Measurements from ENCODE around the gene NRXN3. TPM values are rescaled to one million over a fixed set of nuclear protein-coding genes. Genes with fewer than 3 reads are reported as not detected.

NRXN3 gene
- total RNA-seq, 4 donors from 2014 or later, result 4.1 to 11.9 (median 5.8) TPM

DNA sequence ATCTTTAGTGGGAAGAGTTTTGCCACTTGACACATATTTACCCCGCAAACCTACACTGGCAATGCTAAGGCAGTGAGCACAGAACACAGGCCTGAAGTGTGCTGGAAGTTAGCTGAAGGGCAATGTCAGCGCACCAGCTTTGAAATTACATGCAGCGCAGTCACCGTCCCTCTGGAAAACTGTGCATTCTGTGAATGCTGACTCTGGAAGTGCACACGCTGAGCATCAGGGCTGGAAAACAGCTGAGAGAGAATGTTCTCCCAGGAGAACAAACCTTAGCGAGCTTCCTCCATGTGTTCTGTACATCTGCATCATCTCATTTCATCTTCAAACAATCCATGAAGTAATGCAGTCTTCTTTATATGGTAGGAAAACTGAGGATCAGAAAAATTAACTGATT, 448.2 kb downstream of the NRXN3 start:
- Histone ChIP-seq H3K9me3 (no peaks in the 10 kb centered on the region), H3K4me1 (no peaks in the 10 kb centered on the region), H3K27ac (no peak overlapping the region), H3K27me3 (no peaks in the 10 kb centered on the region), H3K4me3 (no peak overlapping the region), H3K36me3 (no peaks in the 10 kb centered on the region)
- DNase-seq, result no peak
- in situ Hi-C loops (cut with MboI; ENCODE audit: low pct_ligation_motif_present in 1 of 4, low pct_unique_long_range_greater_than_20kb in 1 of 4, low sequenced_read_pairs in 3 of 4), result no loop called here
- TF ChIP-seq POLR2AphosphoS5 (IDR thresholded peaks at IDR 0.05), result no peak
- TF ChIP-seq POLR2A (IDR thresholded peaks at IDR 0.05), result no peak
- TF ChIP-seq EP300 (IDR thresholded peaks at IDR 0.05; ENCODE audit: low read depth), result no peak
- TF ChIP-seq, protein P1, sequence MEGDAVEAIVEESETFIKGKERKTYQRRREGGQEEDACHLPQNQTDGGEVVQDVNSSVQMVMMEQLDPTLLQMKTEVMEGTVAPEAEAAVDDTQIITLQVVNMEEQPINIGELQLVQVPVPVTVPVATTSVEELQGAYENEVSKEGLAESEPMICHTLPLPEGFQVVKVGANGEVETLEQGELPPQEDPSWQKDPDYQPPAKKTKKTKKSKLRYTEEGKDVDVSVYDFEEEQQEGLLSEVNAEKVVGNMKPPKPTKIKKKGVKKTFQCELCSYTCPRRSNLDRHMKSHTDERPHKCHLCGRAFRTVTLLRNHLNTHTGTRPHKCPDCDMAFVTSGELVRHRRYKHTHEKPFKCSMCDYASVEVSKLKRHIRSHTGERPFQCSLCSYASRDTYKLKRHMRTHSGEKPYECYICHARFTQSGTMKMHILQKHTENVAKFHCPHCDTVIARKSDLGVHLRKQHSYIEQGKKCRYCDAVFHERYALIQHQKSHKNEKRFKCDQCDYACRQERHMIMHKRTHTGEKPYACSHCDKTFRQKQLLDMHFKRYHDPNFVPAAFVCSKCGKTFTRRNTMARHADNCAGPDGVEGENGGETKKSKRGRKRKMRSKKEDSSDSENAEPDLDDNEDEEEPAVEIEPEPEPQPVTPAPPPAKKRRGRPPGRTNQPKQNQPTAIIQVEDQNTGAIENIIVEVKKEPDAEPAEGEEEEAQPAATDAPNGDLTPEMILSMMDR (IDR thresholded peaks at IDR 0.05), result no peak
- intact Hi-C loops (cut with DNase I; ENCODE audit: low total_unique reads), result no loop called here
- WGBS, 2 donors (ENCODE audit: low coverage in 1 of 2), result 81 to 100% methylated on average over 1 to 6 of the region's 6 CpGs

DNA sequence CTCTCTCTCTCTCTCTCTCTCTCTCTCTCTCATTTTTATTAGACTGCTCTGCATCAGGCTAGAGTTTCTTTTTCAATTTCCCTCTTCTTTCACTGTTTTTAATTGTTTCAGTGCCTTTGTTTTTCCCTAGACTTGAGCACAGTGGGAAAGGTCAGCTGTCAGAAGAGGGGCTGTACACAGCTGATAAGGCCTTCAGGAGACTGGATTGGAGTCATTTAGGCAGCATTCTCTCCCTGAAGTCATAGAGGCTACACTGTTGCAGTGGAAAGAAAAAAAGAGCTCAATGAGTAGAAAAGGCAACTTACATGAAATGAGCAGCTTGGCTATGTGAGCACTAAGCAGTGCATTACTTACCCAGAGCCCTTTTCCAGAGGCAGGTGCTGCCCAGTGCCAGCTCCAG, 456.9 kb downstream of the NRXN3 start:
- intact Hi-C loops (cut with DNase I; ENCODE audit: low total_unique reads) (no loop called here), in situ Hi-C loops (cut with MboI; ENCODE audit: low pct_ligation_motif_present in 1 of 4, low pct_unique_long_range_greater_than_20kb in 1 of 4, low sequenced_read_pairs in 3 of 4) (no loop called here)
- TF ChIP-seq POLR2A (IDR thresholded peaks at IDR 0.05), result no peak
- no peak for TF ChIP-seq POLR2AphosphoS5 (IDR thresholded peaks at IDR 0.05)
- TF ChIP-seq, protein P1 (IDR thresholded peaks at IDR 0.05), result no peak
- TF ChIP-seq EP300 (IDR thresholded peaks at IDR 0.05; ENCODE audit: low read depth), result no peak
- no peak for DNase-seq
- Histone ChIP-seq H3K4me3 (no peak overlapping the region), H3K27ac (no peak overlapping the region), H3K9me3 (no peaks in the 10 kb centered on the region), H3K27me3 (no peaks in the 10 kb centered on the region), H3K36me3 (no peaks in the 10 kb centered on the region), H3K4me1 (no peaks in the 10 kb centered on the region)

DNA sequence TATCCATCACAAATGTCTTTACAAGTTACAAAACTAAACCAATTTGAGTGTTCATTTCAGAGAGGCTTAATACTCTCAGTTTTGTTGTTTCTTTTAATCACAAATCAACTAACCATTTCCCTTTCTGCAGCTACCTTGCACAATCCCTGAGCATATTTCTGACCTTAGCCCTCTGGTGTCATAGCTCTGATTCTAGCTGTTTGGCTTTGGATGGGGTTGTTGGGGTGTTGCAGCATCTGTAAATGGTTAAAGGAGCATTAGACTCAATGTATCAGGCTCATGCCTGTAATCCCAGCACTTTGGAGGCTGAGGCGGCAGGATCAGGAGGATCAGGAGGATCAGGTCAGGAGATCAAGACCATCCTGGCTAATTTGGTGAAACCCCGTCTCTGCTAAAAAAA, 461.4 kb downstream of the NRXN3 start:
- TF ChIP-seq, protein P1 (IDR thresholded peaks at IDR 0.05), result no peak
- no peak for TF ChIP-seq POLR2A (IDR thresholded peaks at IDR 0.05)
- TF ChIP-seq EP300 (IDR thresholded peaks at IDR 0.05; ENCODE audit: low read depth), result no peak
- no peak for TF ChIP-seq POLR2AphosphoS5 (IDR thresholded peaks at IDR 0.05)
- WGBS, 2 donors (ENCODE audit: low coverage in 1 of 2), result 85 to 100% methylated on average over 1 to 2 of the region's 2 CpGs
- intact Hi-C loops (cut with DNase I; ENCODE audit: low total_unique reads), result no loop called here

DNA sequence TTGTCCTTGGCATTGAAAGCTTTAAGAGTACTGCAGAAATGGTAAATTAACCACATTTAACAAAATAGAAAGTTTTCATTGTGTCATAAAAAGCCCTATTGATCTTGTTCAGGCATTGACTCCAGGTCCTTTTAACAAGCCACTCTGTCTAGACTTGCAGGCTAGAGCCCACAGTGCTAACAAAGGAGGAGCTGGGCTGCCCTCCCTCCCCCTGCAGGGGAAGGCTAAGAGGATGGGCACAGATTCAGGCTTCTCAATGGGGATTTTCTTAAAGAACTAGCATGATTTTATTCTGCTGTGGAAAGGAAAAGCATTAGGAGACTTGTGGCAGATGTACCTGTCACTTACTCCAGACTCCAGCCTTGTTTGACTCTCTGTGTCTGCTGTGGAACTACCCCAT, 463.6 kb downstream of the NRXN3 start:
- H3K4me3 ChIP-seq, result no peak overlapping the region
- no peaks in the 10 kb centered on the region for H3K9me3 ChIP-seq
- no peak for DNase-seq
- in situ Hi-C loops (cut with MboI; ENCODE audit: low pct_ligation_motif_present in 1 of 4, low pct_unique_long_range_greater_than_20kb in 1 of 4, low sequenced_read_pairs in 3 of 4), result no loop called here
- intact Hi-C loops (cut with DNase I; ENCODE audit: low total_unique reads), result no loop called here
- no peaks in the 10 kb centered on the region for H3K27me3 ChIP-seq
- H3K4me1 ChIP-seq, result no peaks in the 10 kb centered on the region
- no peak overlapping the region for H3K27ac ChIP-seq
- TF ChIP-seq, protein P1 (IDR thresholded peaks at IDR 0.05), result no peak
- TF ChIP-seq POLR2A (IDR thresholded peaks at IDR 0.05) (no peak), EP300 (IDR thresholded peaks at IDR 0.05; ENCODE audit: low read depth) (no peak), POLR2AphosphoS5 (IDR thresholded peaks at IDR 0.05) (no peak)
- no peaks in the 10 kb centered on the region for H3K36me3 ChIP-seq

More for the DNA sequence above, 461.4 kb downstream of the NRXN3 start:
- no peaks in the 10 kb centered on the region for H3K4me1 ChIP-seq
- no peak for DNase-seq
- H3K27ac ChIP-seq, result no peak overlapping the region
- no peaks in the 10 kb centered on the region for H3K36me3 ChIP-seq
- H3K27me3 ChIP-seq, result no peaks in the 10 kb centered on the region
- in situ Hi-C loops (cut with MboI; ENCODE audit: low pct_ligation_motif_present in 1 of 4, low pct_unique_long_range_greater_than_20kb in 1 of 4, low sequenced_read_pairs in 3 of 4), result no loop called here
- no peaks in the 10 kb centered on the region for H3K9me3 ChIP-seq
- no peak overlapping the region for H3K4me3 ChIP-seq
